ENCODE data around the gene CSK. TPM values are rescaled to one million over a fixed set of nuclear protein-coding genes. Genes with fewer than 3 reads are reported as not detected.
A peak's percentile ranks its signal among the peaks of the same experiment; 100 is the strongest.
"Not testable (repeated sequence)": the region's sequence is repeated elsewhere in the genome, so short reads cannot be mapped to it uniquely, and the experiment has no call there.

CSK gene
- total RNA-seq (100 to 1,000 TPM; 188 to 208 TPM), total RNA-seq (134 to 159 reads per million in 2 donors)

GRCh38 chr15:74781431-74782258 lies at the start of gene CSK:
Gene CSK, plus strand, starts transcription at chr15:74782080. Its CDS starts 16,218 bp downstream, at chr15:74798298.
- DNase-seq = peak; percentile 79 to 88 (median 80)
- Mint-ChIP-seq H3K4me1 (peaks cover 77% of the 10 kb centered on the region), H3K4me3 (peak within 1 kb of the TSS; percentile 97), H3K36me3 (ENCODE audit: low read depth) (peaks cover 5% of the 10 kb centered on the region), H3K27ac (peak within 1 kb of the TSS; percentile 100), H3K27me3 (no peaks in the 10 kb centered on the region)
- H3K9me3 ChIP-seq (ENCODE audit: control insufficient read depth, low read length, poor library complexity, severe bottlenecking) = no peaks in the 10 kb centered on the region
- peak; percentile 63 for ATAC-seq

- ATAC-seq = no peak
- no peaks in the 10 kb centered on the region for H3K9me3 ChIP-seq (ENCODE audit: control insufficient read depth, low read length, poor library complexity, severe bottlenecking)
- peaks cover 6% of the 10 kb centered on the region for H3K4me1 Mint-ChIP-seq
- H3K36me3 Mint-ChIP-seq (ENCODE audit: low read depth) = no peaks in the 10 kb centered on the region
- no peak overlapping the region for H3K27ac Mint-ChIP-seq
- DNase-seq = no peak
- no peak overlapping the region for H3K4me3 Mint-ChIP-seq
- peaks cover 51% of the 10 kb centered on the region for H3K27me3 Mint-ChIP-seq
These were observed 49.0 kb upstream of the CSK start for GRCh38 chr15:74732846-74733245.

- ATAC-seq = no peak
- Mint-ChIP-seq H3K4me1 (peaks cover 6% of the 10 kb centered on the region), H3K4me3 (no peak overlapping the region), H3K27me3 (peaks cover 51% of the 10 kb centered on the region), H3K36me3 (ENCODE audit: low read depth) (no peaks in the 10 kb centered on the region), H3K27ac (no peak overlapping the region)
- DNase-seq = no peak
- no peaks in the 10 kb centered on the region for H3K9me3 ChIP-seq (ENCODE audit: control insufficient read depth, low read length, poor library complexity, severe bottlenecking)
These were observed 48.6 kb upstream of the CSK start for GRCh38 chr15:74733269-74733668.

GRCh38 chr15:74735305-74735704 lies 46.6 kb upstream of the CSK start:
- DNase-seq = no peak
- Mint-ChIP-seq H3K27ac (no peak overlapping the region), H3K4me3 (no peak overlapping the region), H3K4me1 (peaks cover 6% of the 10 kb centered on the region), H3K27me3 (peaks cover 49% of the 10 kb centered on the region), H3K36me3 (ENCODE audit: low read depth) (no peaks in the 10 kb centered on the region)
- H3K9me3 ChIP-seq (ENCODE audit: control insufficient read depth, low read length, poor library complexity, severe bottlenecking) = no peaks in the 10 kb centered on the region
- ATAC-seq = no peak

GRCh38 chr15:74738239-74738638 lies 43.6 kb upstream of the CSK start:
- H3K27me3 Mint-ChIP-seq = peaks cover 40% of the 10 kb centered on the region
- not testable (repeated sequence) for H3K4me1 Mint-ChIP-seq; H3K36me3 Mint-ChIP-seq (ENCODE audit: low read depth); H3K27ac Mint-ChIP-seq; H3K4me3 Mint-ChIP-seq; H3K9me3 ChIP-seq (ENCODE audit: control insufficient read depth, low read length, poor library complexity, severe bottlenecking); ATAC-seq; DNase-seq

GRCh38 chr15:74742422-74742821 lies 39.5 kb upstream of the CSK start:
- H3K27me3 Mint-ChIP-seq = peaks cover 12% of the 10 kb centered on the region
- no peak overlapping the region for H3K4me3 Mint-ChIP-seq
- peaks cover 3% of the 10 kb centered on the region for H3K4me1 Mint-ChIP-seq
- peaks cover 7% of the 10 kb centered on the region for H3K36me3 Mint-ChIP-seq (ENCODE audit: low read depth)
- ATAC-seq (no peak), DNase-seq (no peak)
- H3K27ac Mint-ChIP-seq = no peak overlapping the region
- no peaks in the 10 kb centered on the region for H3K9me3 ChIP-seq (ENCODE audit: control insufficient read depth, low read length, poor library complexity, severe bottlenecking)

GRCh38 chr15:74746389-74746788 lies 35.5 kb upstream of the CSK start:
- H3K4me1 Mint-ChIP-seq = no peaks in the 10 kb centered on the region
- H3K36me3 Mint-ChIP-seq (ENCODE audit: low read depth) = peaks cover 2% of the 10 kb centered on the region
- H3K27ac Mint-ChIP-seq = no peak overlapping the region
- H3K9me3 ChIP-seq (ENCODE audit: control insufficient read depth, low read length, poor library complexity, severe bottlenecking) = no peaks in the 10 kb centered on the region
- no peak for ATAC-seq
- H3K27me3 Mint-ChIP-seq = no peaks in the 10 kb centered on the region
- DNase-seq = no peak
- H3K4me3 Mint-ChIP-seq = no peak overlapping the region

GRCh38 chr15:74748322-74748946 lies 33.4 kb upstream of the CSK start, which contains the start of gene CYP1A2:
Gene CYP1A2, plus strand, starts transcription at chr15:74748845. Its CDS starts 894 bp downstream, at chr15:74749739.
- no peak within 1 kb of the TSS for H3K27ac Mint-ChIP-seq
- H3K27me3 Mint-ChIP-seq = peaks cover 10% of the 10 kb centered on the region
- DNase-seq (no peak), ATAC-seq (no peak)
- H3K4me3 Mint-ChIP-seq = no peak within 1 kb of the TSS
- no peaks in the 10 kb centered on the region for H3K9me3 ChIP-seq (ENCODE audit: control insufficient read depth, low read length, poor library complexity, severe bottlenecking)
- H3K36me3 Mint-ChIP-seq (ENCODE audit: low read depth) = no peaks in the 10 kb centered on the region
- H3K4me1 Mint-ChIP-seq = no peaks in the 10 kb centered on the region

- no peak overlapping the region for H3K27ac Mint-ChIP-seq
- ATAC-seq = no peak
- no peaks in the 10 kb centered on the region for H3K9me3 ChIP-seq (ENCODE audit: control insufficient read depth, low read length, poor library complexity, severe bottlenecking)
- no peaks in the 10 kb centered on the region for H3K4me1 Mint-ChIP-seq
- H3K4me3 Mint-ChIP-seq = no peak overlapping the region
- no peak for DNase-seq
- H3K36me3 Mint-ChIP-seq (ENCODE audit: low read depth) = no peaks in the 10 kb centered on the region
- H3K27me3 Mint-ChIP-seq = peaks cover 10% of the 10 kb centered on the region
These were observed 32.0 kb upstream of the CSK start for GRCh38 chr15:74749832-74750231.

- no peaks in the 10 kb centered on the region for H3K9me3 ChIP-seq (ENCODE audit: control insufficient read depth, low read length, poor library complexity, severe bottlenecking)
- Mint-ChIP-seq H3K36me3 (ENCODE audit: low read depth) (no peaks in the 10 kb centered on the region), H3K4me3 (no peak overlapping the region), H3K27me3 (peaks cover 10% of the 10 kb centered on the region), H3K27ac (no peak overlapping the region), H3K4me1 (no peaks in the 10 kb centered on the region)
- no peak for DNase-seq
- no peak for ATAC-seq
These were observed 31.1 kb upstream of the CSK start for GRCh38 chr15:74750751-74751150.

GRCh38 chr15:74752011-74752410 lies 29.9 kb upstream of the CSK start:
- DNase-seq = no peak
- no peaks in the 10 kb centered on the region for H3K36me3 Mint-ChIP-seq (ENCODE audit: low read depth)
- no peaks in the 10 kb centered on the region for H3K4me1 Mint-ChIP-seq
- no peak overlapping the region for H3K27ac Mint-ChIP-seq
- no peak overlapping the region for H3K4me3 Mint-ChIP-seq
- no peaks in the 10 kb centered on the region for H3K9me3 ChIP-seq (ENCODE audit: control insufficient read depth, low read length, poor library complexity, severe bottlenecking)
- ATAC-seq = no peak
- H3K27me3 Mint-ChIP-seq = peaks cover 17% of the 10 kb centered on the region

- H3K27me3 Mint-ChIP-seq = peaks cover 17% of the 10 kb centered on the region
- no peak for ATAC-seq
- H3K27ac Mint-ChIP-seq = no peak overlapping the region
These were observed 29.3 kb upstream of the CSK start for GRCh38 chr15:74752531-74752930.

GRCh38 chr15:74754593-74755215 lies 27.2 kb upstream of the CSK start:
- no peak for ATAC-seq
- Mint-ChIP-seq H3K27ac (no peak overlapping the region), H3K4me3 (no peak overlapping the region), H3K36me3 (ENCODE audit: low read depth) (no peaks in the 10 kb centered on the region), H3K27me3 (peaks cover 17% of the 10 kb centered on the region), H3K4me1 (no peaks in the 10 kb centered on the region)
- DNase-seq = no peak
- no peaks in the 10 kb centered on the region for H3K9me3 ChIP-seq (ENCODE audit: control insufficient read depth, low read length, poor library complexity, severe bottlenecking)

More at GRCh38 chr15:74752531-74752930, 29.3 kb upstream of the CSK start:
- no peak for DNase-seq
- no peaks in the 10 kb centered on the region for H3K4me1 Mint-ChIP-seq
- H3K36me3 Mint-ChIP-seq (ENCODE audit: low read depth) = no peaks in the 10 kb centered on the region
- no peak overlapping the region for H3K4me3 Mint-ChIP-seq
- no peaks in the 10 kb centered on the region for H3K9me3 ChIP-seq (ENCODE audit: control insufficient read depth, low read length, poor library complexity, severe bottlenecking)
